ENCODE results near the gene FBXO8. TPM values are rescaled to one million over a fixed set of nuclear protein-coding genes. Genes with fewer than 3 reads are reported as not detected.

FBXO8 gene
- total and polyA plus RNA-seq, 2 of the 4 experiments (the other 2 are of a cell fraction): 11.3 to 25.6 TPM

DNA sequence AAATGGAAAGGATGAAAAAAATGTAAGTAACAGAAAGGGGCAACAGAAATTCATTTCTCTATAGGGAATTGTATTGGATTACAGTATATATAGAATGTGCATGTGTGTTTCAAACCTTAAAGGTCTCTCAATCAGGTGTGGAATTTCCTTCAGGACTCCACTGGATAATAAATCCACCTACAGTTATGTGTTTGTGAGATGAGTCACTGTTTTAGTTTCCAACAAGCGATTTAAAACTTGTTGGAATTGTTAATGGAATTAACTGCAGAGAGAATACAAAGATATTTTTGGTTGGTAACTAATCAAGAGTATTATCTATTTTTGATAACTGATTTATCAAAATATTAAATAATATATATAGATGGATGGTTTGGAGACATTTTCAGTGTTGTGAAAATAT lies 33.1 kb upstream of the FBXO8 start:
- no peak overlapping the region for H2AFZ ChIP-seq (replicated peaks; ENCODE audit: low read length, poor library complexity)
- no TSS peak for BruUV-seq (replicated peaks)
- no peaks in the 10 kb centered on the region for H3K27me3 ChIP-seq (ENCODE audit: control insufficient read depth, insufficient read depth, low read length)
- no peaks in the 10 kb centered on the region for H3K79me1 ChIP-seq (ENCODE audit: low read depth in 1 of 2, low read length in 2 of 2)
- no peak overlapping the region for H4K8ac ChIP-seq (ENCODE audit: low read depth in 2 of 2, low read length in 2 of 2)
- no peak overlapping the region for H2BK20ac ChIP-seq (ENCODE audit: low read depth, low read length)
- H2BK5ac ChIP-seq (ENCODE audit: low read depth, low read length, poor library complexity, severe bottlenecking): no peak overlapping the region
- H2BK120ac ChIP-seq (ENCODE audit: low read depth, low read length): no peak overlapping the region
- no peak for ATAC-seq (ENCODE audit: low read depth)
- intact Hi-C loops (cut with micrococcal nuclease): loop anchor here (5.0 to 10.0 kb wide), 3 partner anchors 192 to 894 kb away; no protein-coding TSS in a partner anchor
- 0 out of 2 replicates have a peak, but pooled peaks cover 3% of the 10 kb centered on the region for H3K9me1 ChIP-seq (ENCODE audit: insufficient read depth, low read length)
- no peaks in the 10 kb centered on the region for H3K36me3 ChIP-seq (ENCODE audit: control insufficient read depth, insufficient read depth, low read length)
- H3K18ac ChIP-seq (ENCODE audit: low read depth, low read length): no peak overlapping the region
- no peak overlapping the region for H3K14ac ChIP-seq (replicated peaks; ENCODE audit: low read depth, low read length)
- no peaks in the 10 kb centered on the region for H3K9me3 ChIP-seq (ENCODE audit: control insufficient read depth, insufficient read depth, low read length)
- no peaks in the 10 kb centered on the region for H4K20me1 ChIP-seq (ENCODE audit: insufficient read depth, low read length)
- WGBS, 2 experiments (ENCODE audit: extremely low coverage in 2 of 2, insufficient read length in 1 of 2): no CpG with 5 or more reads among the region's 1 CpG
- dilution Hi-C loops (cut with HindIII; ENCODE audit: low sequenced_read_pairs, unreplicated experiment): no loop called here
- H3K27ac ChIP-seq (ENCODE audit: insufficient read depth, low read length): no peak overlapping the region
- no peak for TF ChIP-seq RCOR1 (IDR thresholded peaks at IDR 0.05; ENCODE audit: insufficient replicate concordance, low read length)
- TF ChIP-seq CHD1 (IDR thresholded peaks at IDR 0.05; ENCODE audit: low read depth, low read length): no peak
- TF ChIP-seq CEBPB (IDR thresholded peaks at IDR 0.05; ENCODE audit: low read depth, low read length): no peak
- no peak for TF ChIP-seq BHLHE40 (IDR thresholded peaks at IDR 0.05; ENCODE audit: low read depth, low read length)
- TF ChIP-seq, protein P1, sequence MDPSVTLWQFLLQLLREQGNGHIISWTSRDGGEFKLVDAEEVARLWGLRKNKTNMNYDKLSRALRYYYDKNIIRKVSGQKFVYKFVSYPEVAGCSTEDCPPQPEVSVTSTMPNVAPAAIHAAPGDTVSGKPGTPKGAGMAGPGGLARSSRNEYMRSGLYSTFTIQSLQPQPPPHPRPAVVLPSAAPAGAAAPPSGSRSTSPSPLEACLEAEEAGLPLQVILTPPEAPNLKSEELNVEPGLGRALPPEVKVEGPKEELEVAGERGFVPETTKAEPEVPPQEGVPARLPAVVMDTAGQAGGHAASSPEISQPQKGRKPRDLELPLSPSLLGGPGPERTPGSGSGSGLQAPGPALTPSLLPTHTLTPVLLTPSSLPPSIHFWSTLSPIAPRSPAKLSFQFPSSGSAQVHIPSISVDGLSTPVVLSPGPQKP (IDR thresholded peaks at IDR 0.05; ENCODE audit: borderline replicate concordance, low read depth, low read length): no peak
- no peak for TF ChIP-seq FOS (IDR thresholded peaks at IDR 0.05; ENCODE audit: low read depth, low read length)
- TF ChIP-seq, protein P2, sequence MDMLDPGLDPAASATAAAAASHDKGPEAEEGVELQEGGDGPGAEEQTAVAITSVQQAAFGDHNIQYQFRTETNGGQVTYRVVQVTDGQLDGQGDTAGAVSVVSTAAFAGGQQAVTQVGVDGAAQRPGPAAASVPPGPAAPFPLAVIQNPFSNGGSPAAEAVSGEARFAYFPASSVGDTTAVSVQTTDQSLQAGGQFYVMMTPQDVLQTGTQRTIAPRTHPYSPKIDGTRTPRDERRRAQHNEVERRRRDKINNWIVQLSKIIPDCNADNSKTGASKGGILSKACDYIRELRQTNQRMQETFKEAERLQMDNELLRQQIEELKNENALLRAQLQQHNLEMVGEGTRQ (IDR thresholded peaks at IDR 0.05; ENCODE audit: low read depth, low read length): no peak
- no peak for TF ChIP-seq POLR2A (IDR thresholded peaks at IDR 0.05; ENCODE audit: low read depth, low read length)
- TF ChIP-seq SMC3 (IDR thresholded peaks at IDR 0.05; ENCODE audit: low read depth, low read length): no peak
- no peak for TF ChIP-seq NFE2L2 (IDR thresholded peaks at IDR 0.05; ENCODE audit: low read depth, low read length)
- no peak for TF ChIP-seq MAZ (IDR thresholded peaks at IDR 0.05; ENCODE audit: borderline replicate concordance, low read depth, low read length)
- TF ChIP-seq MXI1 (IDR thresholded peaks at IDR 0.05; ENCODE audit: borderline replicate concordance, low read depth, low read length): no peak
- no peak for TF ChIP-seq RAD21 (IDR thresholded peaks at IDR 0.05; ENCODE audit: low read length)
- TF ChIP-seq MAFK (IDR thresholded peaks at IDR 0.05; ENCODE audit: low read depth, low read length): no peak
- H3K23ac ChIP-seq (ENCODE audit: low read depth, low read length): no peak overlapping the region
- no peak overlapping the region for H3K4me2 ChIP-seq (ENCODE audit: low read depth, low read length)
- H3K9ac ChIP-seq (ENCODE audit: low read depth, low read length): no peak overlapping the region
- H2AK5ac ChIP-seq (ENCODE audit: low read depth, low read length): no peak overlapping the region
- POLR2A ChIA-PET (ENCODE audit: unreplicated experiment): no interaction called here
- no peak overlapping the region for H2BK15ac ChIP-seq (ENCODE audit: low read depth, low read length)
- H4K91ac ChIP-seq (ENCODE audit: insufficient read depth, low read depth, low read length): no peak overlapping the region
- H4K5ac ChIP-seq (ENCODE audit: low read depth, low read length): no peak overlapping the region
- no peak overlapping the region for H3K56ac ChIP-seq (ENCODE audit: extremely low read depth, insufficient read depth, low read length)
- peak; percentile 4 for DNase-seq
- CTCF ChIA-PET: no interaction called here
- in situ Hi-C loops (cut with MboI; ENCODE audit: low sequenced_read_pairs): loop anchor here (10.0 to 25.0 kb wide), 2 partner anchors 92 to 804 kb away; no protein-coding TSS in a partner anchor
- H3K4me1 ChIP-seq (ENCODE audit: control insufficient read depth, insufficient read depth, low read length): peaks cover 2% of the 10 kb centered on the region; the same call in 1 of the 2 replicates
- no peak overlapping the region for H3K4me3 ChIP-seq (ENCODE audit: insufficient read depth, low read depth, low read length)
- no peak overlapping the region for H2AK9ac ChIP-seq (replicated peaks; ENCODE audit: low read depth, low read length, poor library complexity)
- no peak overlapping the region for H3K4ac ChIP-seq (ENCODE audit: low read depth, low read length)
